ENCODE measurements around the gene PCP4. TPM values are rescaled to one million over a fixed set of nuclear protein-coding genes. Genes with fewer than 3 reads are reported as not detected.

PCP4 gene
- polyA plus RNA-seq, 2 of the 4 experiments (the other 2 are of a cell fraction), result not detected

DNA sequence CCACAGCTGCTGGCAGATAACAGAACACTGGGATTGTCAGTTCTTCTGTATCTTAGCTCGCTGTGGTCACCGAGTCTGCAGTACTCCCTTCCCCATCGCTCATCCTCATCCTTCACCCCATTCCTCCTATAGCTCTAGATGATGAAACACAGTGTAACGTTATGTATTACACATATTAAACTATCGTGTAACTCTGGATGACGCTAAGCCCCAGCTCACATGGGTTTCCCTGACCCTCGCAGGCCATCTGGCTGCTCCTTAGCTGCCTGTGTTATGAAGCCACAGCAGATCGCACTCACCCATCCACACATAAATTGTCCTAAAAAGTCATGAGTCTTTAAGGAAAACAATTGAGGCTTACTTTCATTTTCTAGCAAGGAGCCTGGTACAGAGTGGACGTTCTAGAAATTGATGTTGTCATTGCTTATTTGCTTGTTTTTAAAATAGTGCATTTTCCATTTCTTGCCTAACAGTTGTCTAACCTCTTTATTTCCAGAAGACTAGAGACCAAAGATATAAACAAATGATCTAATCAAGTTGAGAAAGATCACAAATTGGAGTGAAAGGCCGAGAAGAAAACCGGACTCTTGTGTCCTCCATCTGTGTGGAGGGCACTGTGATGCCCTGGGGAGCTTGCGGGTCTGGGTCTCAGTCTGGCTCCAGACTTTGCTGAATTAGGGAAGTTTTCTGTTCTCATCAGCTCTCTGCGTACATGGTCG, 24.3 kb upstream of the PCP4 start:
- no peak overlapping the region for H3K27ac ChIP-seq
- POLR2A ChIA-PET, result no interaction called here
- peak overlapping the region; percentile 23; the same call in 1 of the 3 replicates for H3K4me2 ChIP-seq
- no peak overlapping the region for H3K4me3 ChIP-seq
- TF ChIP-seq JUNB (IDR thresholded peaks at IDR 0.05), result no peak
- TF ChIP-seq EHF (CRISPR knock-in tag; IDR thresholded peaks at IDR 0.05), result no peak
- peak in 1 of 2 experiments; percentile 43; a peak in 1 of 6 replicates for ATAC-seq
- DNase-seq (ENCODE audit: low read depth in 1 of 2, low spot score in 1 of 2), result no peak
- WGBS (ENCODE audit: missing lambda C conversion rate), result 34% methylated on average over 14 of the region's 14 CpGs
- H3K4me1 ChIP-seq, result no peaks in the 10 kb centered on the region
- FAIRE-seq, result no peak
- no peaks in the 10 kb centered on the region for H3K9me3 ChIP-seq
- CTCF ChIA-PET, result no interaction called here

DNA sequence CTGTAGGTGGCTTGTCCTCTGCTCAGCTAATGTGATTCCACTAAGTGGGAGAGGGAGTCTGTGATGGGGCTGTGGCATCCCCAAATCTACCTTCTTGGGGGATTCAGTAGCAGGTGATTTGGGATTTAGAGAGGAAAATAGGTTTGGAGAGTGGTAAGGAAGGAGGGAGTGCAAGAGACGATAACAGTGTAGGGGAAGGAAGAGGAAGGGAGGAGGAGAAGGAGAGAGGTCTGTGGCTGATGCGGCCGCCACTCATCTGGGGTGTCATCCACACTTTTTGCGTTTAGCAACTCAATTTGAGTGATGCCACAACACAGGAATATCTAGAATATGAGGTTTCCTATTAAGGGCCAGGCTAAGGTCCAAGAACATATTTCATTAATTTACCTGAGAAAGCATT, 23.8 kb upstream of the PCP4 start:
- no peaks in the 10 kb centered on the region for H3K4me1 ChIP-seq
- WGBS (ENCODE audit: missing lambda C conversion rate), result 57% methylated on average over 4 of the region's 4 CpGs
- no peak for ATAC-seq
- ChIA-PET POLR2A (no interaction called here), CTCF (no interaction called here)
- no peak for DNase-seq (ENCODE audit: low read depth in 1 of 2, low spot score in 1 of 2)
- no peak overlapping the region for H3K4me2 ChIP-seq
- no peak overlapping the region for H3K27ac ChIP-seq
- no peak overlapping the region for H3K4me3 ChIP-seq
- TF ChIP-seq E2F6 (IDR thresholded peaks at IDR 0.05; ENCODE audit: borderline replicate concordance, low read depth) (no peak), CEBPB (IDR thresholded peaks at IDR 0.05) (no peak), RARB (CRISPR knock-in tag; IDR thresholded peaks at IDR 0.05) (no peak), NR3C1 (IDR thresholded peaks at IDR 0.05) (no peak), RAD21 (conservative IDR thresholded peaks at IDR 0.05 in 1 of 2, IDR thresholded peaks at IDR 0.05 in 1 of 2) (no peak), CBX2 (IDR thresholded peaks at IDR 0.05; ENCODE audit: borderline replicate concordance, low read depth) (no peak), EHF (CRISPR knock-in tag; IDR thresholded peaks at IDR 0.05) (no peak), ZSCAN20 (CRISPR knock-in tag; IDR thresholded peaks at IDR 0.05) (no peak), FOSB (CRISPR knock-in tag; IDR thresholded peaks at IDR 0.05) (no peak), EHMT2 (IDR thresholded peaks at IDR 0.05; ENCODE audit: low read depth) (no peak), JUN (IDR thresholded peaks at IDR 0.05) (no peak), NPAS2 (CRISPR knock-in tag; IDR thresholded peaks at IDR 0.05; ENCODE audit: borderline replicate concordance) (no peak), REST (IDR thresholded peaks at IDR 0.05) (no peak), RNF2 (IDR thresholded peaks at IDR 0.05; ENCODE audit: borderline replicate concordance, low read depth) (no peak), SMC3 (IDR thresholded peaks at IDR 0.05) (no peak)
- TF ChIP-seq, protein P1, sequence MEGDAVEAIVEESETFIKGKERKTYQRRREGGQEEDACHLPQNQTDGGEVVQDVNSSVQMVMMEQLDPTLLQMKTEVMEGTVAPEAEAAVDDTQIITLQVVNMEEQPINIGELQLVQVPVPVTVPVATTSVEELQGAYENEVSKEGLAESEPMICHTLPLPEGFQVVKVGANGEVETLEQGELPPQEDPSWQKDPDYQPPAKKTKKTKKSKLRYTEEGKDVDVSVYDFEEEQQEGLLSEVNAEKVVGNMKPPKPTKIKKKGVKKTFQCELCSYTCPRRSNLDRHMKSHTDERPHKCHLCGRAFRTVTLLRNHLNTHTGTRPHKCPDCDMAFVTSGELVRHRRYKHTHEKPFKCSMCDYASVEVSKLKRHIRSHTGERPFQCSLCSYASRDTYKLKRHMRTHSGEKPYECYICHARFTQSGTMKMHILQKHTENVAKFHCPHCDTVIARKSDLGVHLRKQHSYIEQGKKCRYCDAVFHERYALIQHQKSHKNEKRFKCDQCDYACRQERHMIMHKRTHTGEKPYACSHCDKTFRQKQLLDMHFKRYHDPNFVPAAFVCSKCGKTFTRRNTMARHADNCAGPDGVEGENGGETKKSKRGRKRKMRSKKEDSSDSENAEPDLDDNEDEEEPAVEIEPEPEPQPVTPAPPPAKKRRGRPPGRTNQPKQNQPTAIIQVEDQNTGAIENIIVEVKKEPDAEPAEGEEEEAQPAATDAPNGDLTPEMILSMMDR (IDR thresholded peaks at IDR 0.05), result no peak
- TF ChIP-seq, protein P2, sequence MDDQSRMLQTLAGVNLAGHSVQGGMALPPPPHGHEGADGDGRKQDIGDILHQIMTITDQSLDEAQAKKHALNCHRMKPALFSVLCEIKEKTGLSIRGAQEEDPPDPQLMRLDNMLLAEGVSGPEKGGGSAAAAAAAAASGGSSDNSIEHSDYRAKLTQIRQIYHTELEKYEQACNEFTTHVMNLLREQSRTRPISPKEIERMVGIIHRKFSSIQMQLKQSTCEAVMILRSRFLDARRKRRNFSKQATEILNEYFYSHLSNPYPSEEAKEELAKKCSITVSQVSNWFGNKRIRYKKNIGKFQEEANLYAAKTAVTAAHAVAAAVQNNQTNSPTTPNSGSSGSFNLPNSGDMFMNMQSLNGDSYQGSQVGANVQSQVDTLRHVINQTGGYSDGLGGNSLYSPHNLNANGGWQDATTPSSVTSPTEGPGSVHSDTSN (IDR thresholded peaks at IDR 0.05), result no peak
- no peak for FAIRE-seq
- no peaks in the 10 kb centered on the region for H3K9me3 ChIP-seq

All from A549 (cell line).